Fibroblast of lung (primary cell): ENCODE results near the gene LTK.

Source experiments
- CTCF ChIP-seq, 2 donors: IDR thresholded peaks in 1 of 2; conservative IDR thresholded peaks in 1 of 2; 1 replicate in 1 of 2; 2 replicates in 1 of 2; pipeline ENCODE4 v1.5.1; 2011 to 2012; ENCODE audit warnings: low read length in 2 of 2, control low read depth in 1 of 2, inconsistent platforms in 1 of 2, low read depth in 1 of 2, mild to moderate bottlenecking in 1 of 2
- EZH2 ChIP-seq: IDR thresholded peaks from 2 replicates; pipeline ENCODE4 v1.5.1; 2012; ENCODE audit warnings: low read length, control low read depth, mild to moderate bottlenecking; ENCODE audit errors: missing control alignments

- TF ChIP-seq CTCF (conservative IDR thresholded peaks at IDR 0.05 in 1 of 2, IDR thresholded peaks at IDR 0.05 in 1 of 2; ENCODE audit: low read depth in 1 of 2, low read length in 2 of 2) (no peak), EZH2 (no peak)
These were observed 31.6 kb upstream of the LTK start for GRCh38 chr15:41545218-41545617.
